ENCODE data around the gene ANKRD60. TPM values are rescaled to one million over a fixed set of nuclear protein-coding genes. Genes with fewer than 3 reads are reported as not detected.

Gene ANKRD60
- total RNA-seq, 4 donors from 2014 or later, result not detected

GRCh38 chr20:58201616-58202015 is 26.8 kb downstream of the ANKRD60 start:
- Histone ChIP-seq H3K36me3 (no peaks in the 10 kb centered on the region), H3K27me3 (no peaks in the 10 kb centered on the region), H3K27ac (no peak overlapping the region), H3K9me3 (no peaks in the 10 kb centered on the region), H3K4me1 (no peaks in the 10 kb centered on the region), H3K4me3 (no peak overlapping the region)
- in situ Hi-C loops (cut with MboI; ENCODE audit: low sequenced_read_pairs in 4 of 4), result loop anchor here (10.0 to 25.0 kb wide), 3 partner anchors 687 to 839 kb away; partner anchors contain the start of genes RAE1 (in 2 of the 4) and RBM38 (in 2 of the 4)
- no peak for TF ChIP-seq POLR2A (IDR thresholded peaks at IDR 0.05)
- no peak for TF ChIP-seq CTCF (IDR thresholded peaks at IDR 0.05 in 4 of 5, conservative IDR thresholded peaks at IDR 0.05 in 1 of 5)
- no peak for DNase-seq
- intact Hi-C loops (cut with DNase I; ENCODE audit: low total_unique reads), result loop anchor here (10.0 kb wide), 1 partner anchor 547 kb away; no protein-coding TSS in a partner anchor
- ATAC-seq, result no peak

DNA sequence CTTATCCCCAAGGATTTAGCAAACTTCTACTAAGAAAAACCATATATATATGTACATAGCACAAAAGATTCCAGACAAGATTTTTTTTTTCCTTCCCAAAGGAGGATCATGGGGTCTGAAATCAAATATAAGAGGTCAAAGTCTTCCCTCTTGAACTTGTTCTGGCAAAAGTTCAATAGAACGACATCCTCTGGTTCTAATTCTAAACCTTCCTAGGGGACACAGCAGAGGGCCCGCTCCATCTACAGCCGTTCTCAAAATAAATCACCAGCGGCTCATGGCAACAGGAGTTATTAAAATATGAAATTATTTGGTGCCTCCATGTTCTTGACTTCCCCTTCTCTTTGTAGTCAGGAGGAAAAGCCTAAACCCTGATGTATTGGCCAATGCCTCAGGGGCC is 29.0 kb downstream of the ANKRD60 start:
- no peak overlapping the region for H3K27ac ChIP-seq
- no peak overlapping the region for H3K4me3 ChIP-seq
- DNase-seq (no peak), ATAC-seq (no peak)
- H3K4me1 ChIP-seq, result no peaks in the 10 kb centered on the region
- H3K36me3 ChIP-seq, result no peaks in the 10 kb centered on the region
- TF ChIP-seq CTCF (IDR thresholded peaks at IDR 0.05 in 4 of 5, conservative IDR thresholded peaks at IDR 0.05 in 1 of 5) (no peak), POLR2A (IDR thresholded peaks at IDR 0.05) (no peak)
- intact Hi-C loops (cut with DNase I; ENCODE audit: low total_unique reads), result no loop called here
- in situ Hi-C loops (cut with MboI; ENCODE audit: low sequenced_read_pairs in 4 of 4), result no loop called here
- no peaks in the 10 kb centered on the region for H3K9me3 ChIP-seq
- H3K27me3 ChIP-seq, result no peaks in the 10 kb centered on the region

DNA sequence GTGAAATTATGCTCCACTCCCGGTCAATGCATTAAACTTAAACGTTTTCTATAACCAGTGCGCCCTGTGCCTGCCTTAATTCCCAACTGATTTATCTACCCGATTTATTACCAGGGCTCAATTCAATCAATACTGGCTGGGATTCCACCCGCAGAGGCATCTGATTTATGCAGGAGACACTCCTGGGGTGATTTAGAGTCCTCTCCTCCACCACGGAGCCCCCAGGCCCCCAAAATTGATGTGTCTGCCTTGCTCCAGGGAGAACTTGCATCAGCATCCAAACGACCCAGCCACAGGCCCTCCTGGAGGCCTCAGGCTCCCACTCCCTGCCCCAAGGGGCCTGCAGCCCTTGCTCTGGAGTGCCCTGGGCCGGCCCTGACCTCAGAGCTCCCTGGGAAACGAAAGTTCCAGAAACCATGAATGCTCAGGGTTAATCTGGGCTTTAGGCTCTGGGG is 29.5 kb downstream of the ANKRD60 start:
- TF ChIP-seq CTCF (IDR thresholded peaks at IDR 0.05 in 4 of 5, conservative IDR thresholded peaks at IDR 0.05 in 1 of 5) (no peak), POLR2A (IDR thresholded peaks at IDR 0.05) (no peak)
- H3K9me3 ChIP-seq, result no peaks in the 10 kb centered on the region
- DNase-seq (no peak), ATAC-seq (no peak)
- in situ Hi-C loops (cut with MboI; ENCODE audit: low sequenced_read_pairs in 4 of 4) (no loop called here), intact Hi-C loops (cut with DNase I; ENCODE audit: low total_unique reads) (no loop called here)
- no peaks in the 10 kb centered on the region for H3K4me1 ChIP-seq
- no peak overlapping the region for H3K27ac ChIP-seq
- H3K27me3 ChIP-seq, result no peaks in the 10 kb centered on the region
- H3K36me3 ChIP-seq, result no peaks in the 10 kb centered on the region
- no peak overlapping the region for H3K4me3 ChIP-seq

DNA sequence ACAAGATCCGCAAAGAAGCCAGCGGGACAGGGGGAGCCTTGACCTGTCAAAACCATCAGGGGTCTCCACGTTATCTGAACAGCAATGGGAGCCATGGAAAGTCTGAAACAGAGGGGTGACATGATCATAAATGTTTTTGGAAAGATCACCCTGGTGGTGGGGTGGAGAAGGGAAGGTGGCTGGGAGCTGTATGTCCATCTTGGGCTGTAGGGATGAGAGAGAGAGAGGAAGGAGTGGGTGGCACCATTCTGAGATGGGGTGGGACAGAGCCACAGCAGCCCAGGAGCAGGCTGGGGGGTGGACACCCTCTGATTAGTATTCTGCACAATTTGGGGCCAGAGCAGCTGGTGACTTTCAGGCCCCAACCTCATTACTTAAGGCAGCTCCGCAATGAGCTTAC is 30.1 kb downstream of the ANKRD60 start:
- no peaks in the 10 kb centered on the region for H3K9me3 ChIP-seq
- TF ChIP-seq CTCF (IDR thresholded peaks at IDR 0.05 in 4 of 5, conservative IDR thresholded peaks at IDR 0.05 in 1 of 5), result no peak
- TF ChIP-seq POLR2A (IDR thresholded peaks at IDR 0.05), result no peak
- no peaks in the 10 kb centered on the region for H3K4me1 ChIP-seq
- intact Hi-C loops (cut with DNase I; ENCODE audit: low total_unique reads), result no loop called here
- in situ Hi-C loops (cut with MboI; ENCODE audit: low sequenced_read_pairs in 4 of 4), result no loop called here
- H3K36me3 ChIP-seq, result no peaks in the 10 kb centered on the region
- no peak for ATAC-seq
- H3K27ac ChIP-seq, result no peak overlapping the region
- no peaks in the 10 kb centered on the region for H3K27me3 ChIP-seq
- DNase-seq, result no peak
- H3K4me3 ChIP-seq, result no peak overlapping the region

DNA sequence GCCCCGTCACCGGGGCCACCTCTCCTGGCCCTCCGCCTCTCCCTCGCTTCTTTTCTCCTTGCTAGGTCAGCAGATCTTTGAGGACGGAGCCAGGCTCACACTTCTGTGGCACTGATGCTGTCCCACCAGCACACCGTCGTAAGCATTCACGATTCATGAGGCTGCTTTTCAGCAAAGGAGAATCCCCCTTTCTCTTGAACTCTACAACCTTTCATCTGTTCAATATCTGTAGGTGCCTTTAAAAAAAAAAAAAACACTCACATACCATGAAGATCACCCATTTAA is 31.3 kb downstream of the ANKRD60 start:
- no peak overlapping the region for H3K4me3 ChIP-seq
- no peaks in the 10 kb centered on the region for H3K9me3 ChIP-seq
- intact Hi-C loops (cut with DNase I; ENCODE audit: low total_unique reads) (no loop called here), in situ Hi-C loops (cut with MboI; ENCODE audit: low sequenced_read_pairs in 4 of 4) (no loop called here)
- no peak overlapping the region for H3K27ac ChIP-seq
- no peaks in the 10 kb centered on the region for H3K4me1 ChIP-seq
- no peaks in the 10 kb centered on the region for H3K36me3 ChIP-seq
- TF ChIP-seq CTCF (IDR thresholded peaks at IDR 0.05 in 4 of 5, conservative IDR thresholded peaks at IDR 0.05 in 1 of 5) (no peak), POLR2A (IDR thresholded peaks at IDR 0.05) (no peak)
- H3K27me3 ChIP-seq, result no peaks in the 10 kb centered on the region
- DNase-seq (no peak), ATAC-seq (no peak)
